ENCODE measurements around the gene SPATA20. TPM values are rescaled to one million over a fixed set of nuclear protein-coding genes. Genes with fewer than 3 reads are reported as not detected.

Gene SPATA20
- total and polyA plus RNA-seq, 12 donors, result 12.7 to 246 (median 150) TPM

GRCh38 chr17:50548831-50549230 is 1.9 kb downstream of the SPATA20 start:
- DNase-seq, result no peak
- H3K27ac ChIP-seq, result no peak overlapping the region
- H3K4me1 ChIP-seq (replicated peaks in 1 of 2), result peaks cover 9 to 11% of the 10 kb centered on the region in 2 donors
- intact Hi-C loops (cut with DNase I), result loop anchor here (5.0 to 10.0 kb wide), 4 partner anchors 78 to 288 kb away; partner anchors contain the start of gene WFIKKN2 (in 2 of the 2)
- TF ChIP-seq CTCF (IDR thresholded peaks at IDR 0.05) (no peak), POLR2A (IDR thresholded peaks at IDR 0.05) (no peak)
- 89 to 98% (median 90%) methylated on average over 8 to 18 of the region's 18 CpGs for WGBS, 4 donors
- peaks cover 0 to 9% of the 10 kb centered on the region in 2 donors for H3K36me3 ChIP-seq (replicated peaks in 1 of 2)
- no peaks in the 10 kb centered on the region for H3K27me3 ChIP-seq
- no peak overlapping the region for H3K4me3 ChIP-seq
- H3K9me3 ChIP-seq (replicated peaks in 1 of 3), result no peaks in the 10 kb centered on the region

GRCh38 chr17:50549256-50549941 is 2.4 kb downstream of the SPATA20 start:
- no peak for TF ChIP-seq POLR2A (IDR thresholded peaks at IDR 0.05)
- no peak for TF ChIP-seq CTCF (IDR thresholded peaks at IDR 0.05)
- Histone ChIP-seq H3K27me3 (no peaks in the 10 kb centered on the region), H3K9me3 (replicated peaks in 1 of 3) (no peaks in the 10 kb centered on the region), H3K27ac (no peak overlapping the region), H3K4me3 (no peak overlapping the region), H3K4me1 (replicated peaks in 1 of 2) (peaks cover 9 to 11% of the 10 kb centered on the region in 2 donors), H3K36me3 (replicated peaks in 1 of 2) (peaks cover 0 to 9% of the 10 kb centered on the region in 2 donors)
- no peak for DNase-seq
- 87 to 92% (median 90%) methylated on average over 15 to 19 of the region's 19 CpGs for WGBS, 4 donors
- intact Hi-C loops (cut with DNase I), result loop anchor here (5.0 to 10.0 kb wide), 4 partner anchors 78 to 288 kb away; partner anchors contain the start of gene WFIKKN2 (in 2 of the 2)

GRCh38 chr17:50549969-50550368 is 3.0 kb downstream of the SPATA20 start:
- Histone ChIP-seq H3K27me3 (no peaks in the 10 kb centered on the region), H3K36me3 (replicated peaks in 1 of 2) (peaks cover 0 to 9% of the 10 kb centered on the region in 2 donors), H3K27ac (peak overlapping the region in 3 of 5 donors; percentile 29 to 72 (median 38)), H3K4me1 (replicated peaks in 1 of 2) (peaks cover 9 to 11% of the 10 kb centered on the region in 2 donors), H3K9me3 (replicated peaks in 1 of 3) (no peaks in the 10 kb centered on the region), H3K4me3 (no peak overlapping the region)
- DNase-seq, result no peak
- intact Hi-C loops (cut with DNase I), result loop anchor here (5.0 to 10.0 kb wide), 5 partner anchors 72 to 287 kb away; partner anchors contain the start of gene WFIKKN2 (in 2 of the 2)
- TF ChIP-seq POLR2A (IDR thresholded peaks at IDR 0.05) (no peak), CTCF (IDR thresholded peaks at IDR 0.05) (no peak)
- 89 to 93% (median 90%) methylated on average over 8 to 11 of the region's 11 CpGs for WGBS, 4 donors

GRCh38 chr17:50550661-50551432 is 3.9 kb downstream of the SPATA20 start:
- H3K27ac ChIP-seq, result peak overlapping the region; percentile 16 to 72 (median 46)
- peak; percentile 71 to 94 (median 84) for TF ChIP-seq CTCF (IDR thresholded peaks at IDR 0.05)
- TF ChIP-seq POLR2A (IDR thresholded peaks at IDR 0.05), result no peak
- WGBS, 4 donors, result 48 to 63% (median 54%) methylated on average over 6 to 32 of the region's 32 CpGs

More at GRCh38 chr17:50550661-50551432, 3.9 kb downstream of the SPATA20 start:
- no peak overlapping the region for H3K4me3 ChIP-seq
- peak; percentile 82 to 94 (median 92) for DNase-seq
- peaks cover 9 to 11% of the 10 kb centered on the region in 2 donors for H3K4me1 ChIP-seq (replicated peaks in 1 of 2)
- no peaks in the 10 kb centered on the region for H3K27me3 ChIP-seq
- no peaks in the 10 kb centered on the region for H3K9me3 ChIP-seq (replicated peaks in 1 of 3)
- intact Hi-C loops (cut with DNase I), result loop anchor here in 1 of 2 donors (5.0 kb wide), 2 partner anchors 71 to 146 kb away; no protein-coding TSS in a partner anchor
- peaks cover 0 to 9% of the 10 kb centered on the region in 2 donors for H3K36me3 ChIP-seq (replicated peaks in 1 of 2)

All from adrenal gland (tissue), 12 donors.